Vagina (tissue), 2 donors: ENCODE data around the gene DDA1. TPM values are rescaled to one million over a fixed set of nuclear protein-coding genes. Genes with fewer than 3 reads are reported as not detected.

Source experiments
- DNase-seq, 2 donors: peaks; one replicate each; pipeline ENCODE4 v3.0.0-alpha.2; 2017; ENCODE audit errors: extremely low spot score in 2 of 2
- H3K27ac ChIP-seq: fragments of 200-600 bp; sonication (generic); one replicate; pipeline ENCODE4 v1.5.1; 2019
- H3K27me3 ChIP-seq: fragments of 200-600 bp; sonication (generic); one replicate; pipeline ENCODE4 v1.5.1; 2019
- H3K36me3 ChIP-seq, 2 donors: fragments of 200-600 bp; sonication (generic); one replicate each; pipeline ENCODE4 v1.5.1; 2017 to 2019
- H3K4me1 ChIP-seq: fragments of 200-600 bp; sonication (generic); one replicate; pipeline ENCODE4 v1.5.1; 2019
- H3K4me3 ChIP-seq, 2 donors: fragments of 200-600 bp; sonication (generic); 1 replicate in 1 of 2; 2 replicates in 1 of 2; pipeline ENCODE4 v1.5.1; 2016 to 2019
- H3K9me3 ChIP-seq: fragments of 200-600 bp; sonication (generic); one replicate; pipeline ENCODE4 v1.5.1; 2019
- POLR2A ChIP-seq, 2 donors: fragments of 450-650 bp; IDR thresholded peaks; one replicate each; pipeline ENCODE4 v1.6.1; 2017; ENCODE audit warnings: antibody characterized with exemption in 2 of 2, mild to moderate bottlenecking in 2 of 2, moderate library complexity in 2 of 2
- POLR2AphosphoS5 ChIP-seq, 2 donors: sonication (generic); formaldehyde crosslinking; IDR thresholded peaks; one replicate each; pipeline ENCODE4 v1.9.0; 2017; ENCODE audit warnings: antibody characterized with exemption in 2 of 2, mild to moderate bottlenecking in 2 of 2, low read depth in 1 of 2; ENCODE audit not compliant: insufficient read depth in 1 of 2
- intact Hi-C: fragments of 100-400 bp; cut with DNase I; formaldehyde crosslinking; loops from one replicate; pipeline ENCODE4 v1.15.1; 2023
- total RNA-seq: library from RNA; depleted of rRNA; stranded (reverse); fragments of >200 nt; gene quantifications from one replicate; pipeline ENCODE4 v1.2.3, GENCODE V29; 2016
- TF ChIP-seq, protein P1 (sequence below), 3 experiments: fragments of 450-650 bp in 2 of 3; fragments of 200-600 bp in 1 of 3; sonication (generic) in 1 of 3; IDR thresholded peaks; one replicate each; pipeline ENCODE4 v1.5.1; 2017 to 2019; ENCODE audit warnings: antibody characterized with exemption in 3 of 3, mild to moderate bottlenecking in 2 of 3, moderate library complexity in 2 of 3

DDA1 gene
- total RNA-seq, 1 donor from 2014 or later: 12.0 TPM

DNA sequence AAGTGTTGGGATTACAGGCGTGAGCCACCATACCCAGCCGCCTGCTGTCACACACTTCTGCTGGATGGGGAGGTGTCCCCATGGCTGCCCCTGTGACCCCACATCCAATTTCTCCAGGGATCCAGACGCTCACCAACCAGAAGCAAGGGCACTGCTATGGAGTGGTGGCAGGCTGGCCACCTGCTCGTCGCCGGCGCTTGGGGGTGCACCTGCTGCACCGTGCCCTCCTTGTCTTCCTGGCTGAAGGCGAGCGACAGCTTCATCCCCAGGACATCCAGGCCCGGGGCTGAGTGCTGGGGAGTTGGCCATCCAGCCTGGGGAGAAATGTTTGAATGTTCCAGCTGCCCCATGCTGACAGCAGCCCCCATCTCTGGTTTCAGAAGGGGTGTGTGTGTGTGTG is 23.1 kb upstream of the DDA1 start:
- H3K27ac ChIP-seq: no peak overlapping the region
- no peak for DNase-seq

DNA sequence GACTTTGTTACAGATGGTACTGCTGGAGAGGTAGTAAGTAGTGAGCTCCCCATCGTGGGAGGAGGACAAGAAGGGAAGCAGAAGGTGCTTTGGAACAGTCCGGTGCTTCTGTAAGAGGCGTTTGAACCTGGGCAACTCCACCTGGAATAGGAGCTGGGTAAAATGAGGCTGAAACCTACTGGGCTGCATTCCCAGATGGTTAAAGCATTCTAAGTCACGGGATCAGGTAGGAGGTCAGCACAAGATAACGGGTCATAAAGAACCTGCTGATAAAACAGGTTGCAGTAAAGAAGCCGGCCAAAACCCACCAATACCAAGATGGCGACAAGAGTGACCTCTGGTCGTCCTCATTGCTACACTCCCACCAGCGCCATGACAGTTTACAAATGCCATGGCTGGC is 22.6 kb upstream of the DDA1 start:
- Histone ChIP-seq H3K4me3 (no peak overlapping the region), H3K36me3 (no peaks in the 10 kb centered on the region), H3K9me3 (no peaks in the 10 kb centered on the region), H3K27me3 (no peaks in the 10 kb centered on the region), H3K27ac (no peak overlapping the region), H3K4me1 (peaks cover 10% of the 10 kb centered on the region)
- intact Hi-C loops: no loop called here
- TF ChIP-seq POLR2A (IDR thresholded peaks at IDR 0.05) (no peak), POLR2AphosphoS5 (IDR thresholded peaks at IDR 0.05; ENCODE audit: insufficient read depth in 1 of 2, low read depth in 1 of 2) (no peak)
- TF ChIP-seq, protein P1, sequence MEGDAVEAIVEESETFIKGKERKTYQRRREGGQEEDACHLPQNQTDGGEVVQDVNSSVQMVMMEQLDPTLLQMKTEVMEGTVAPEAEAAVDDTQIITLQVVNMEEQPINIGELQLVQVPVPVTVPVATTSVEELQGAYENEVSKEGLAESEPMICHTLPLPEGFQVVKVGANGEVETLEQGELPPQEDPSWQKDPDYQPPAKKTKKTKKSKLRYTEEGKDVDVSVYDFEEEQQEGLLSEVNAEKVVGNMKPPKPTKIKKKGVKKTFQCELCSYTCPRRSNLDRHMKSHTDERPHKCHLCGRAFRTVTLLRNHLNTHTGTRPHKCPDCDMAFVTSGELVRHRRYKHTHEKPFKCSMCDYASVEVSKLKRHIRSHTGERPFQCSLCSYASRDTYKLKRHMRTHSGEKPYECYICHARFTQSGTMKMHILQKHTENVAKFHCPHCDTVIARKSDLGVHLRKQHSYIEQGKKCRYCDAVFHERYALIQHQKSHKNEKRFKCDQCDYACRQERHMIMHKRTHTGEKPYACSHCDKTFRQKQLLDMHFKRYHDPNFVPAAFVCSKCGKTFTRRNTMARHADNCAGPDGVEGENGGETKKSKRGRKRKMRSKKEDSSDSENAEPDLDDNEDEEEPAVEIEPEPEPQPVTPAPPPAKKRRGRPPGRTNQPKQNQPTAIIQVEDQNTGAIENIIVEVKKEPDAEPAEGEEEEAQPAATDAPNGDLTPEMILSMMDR (IDR thresholded peaks at IDR 0.05): no peak
- no peak for DNase-seq

More for the DNA sequence above, 23.1 kb upstream of the DDA1 start:
- TF ChIP-seq, protein P1 (IDR thresholded peaks at IDR 0.05): no peak
- TF ChIP-seq POLR2A (IDR thresholded peaks at IDR 0.05) (no peak), POLR2AphosphoS5 (IDR thresholded peaks at IDR 0.05; ENCODE audit: insufficient read depth in 1 of 2, low read depth in 1 of 2) (no peak)
- H3K4me3 ChIP-seq: no peak overlapping the region
- H3K4me1 ChIP-seq: peaks cover 14% of the 10 kb centered on the region
- no peaks in the 10 kb centered on the region for H3K9me3 ChIP-seq
- H3K27me3 ChIP-seq: no peaks in the 10 kb centered on the region
- intact Hi-C loops: no loop called here
- no peaks in the 10 kb centered on the region for H3K36me3 ChIP-seq

DNA sequence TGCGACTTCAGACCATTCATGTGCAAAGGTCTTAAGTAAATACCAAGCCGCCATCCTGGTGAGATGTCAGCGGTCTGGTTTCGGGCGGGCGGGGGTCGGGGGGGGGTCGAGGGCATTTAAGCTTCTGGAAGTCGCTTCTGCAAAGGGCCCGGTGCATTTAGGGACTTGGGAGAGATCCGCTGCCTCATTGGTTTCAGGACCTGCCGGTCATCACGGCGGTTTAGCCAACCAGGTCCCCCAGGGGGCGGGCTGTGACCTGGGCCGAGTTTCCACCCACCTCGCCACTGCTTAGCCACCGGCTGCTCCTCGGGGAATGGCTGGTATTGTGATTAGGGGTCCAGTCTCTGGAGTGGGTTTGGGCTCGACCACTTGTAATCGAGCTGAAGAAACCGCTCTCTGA is 19.9 kb upstream of the DDA1 start:
- intact Hi-C loops: no loop called here

DNA sequence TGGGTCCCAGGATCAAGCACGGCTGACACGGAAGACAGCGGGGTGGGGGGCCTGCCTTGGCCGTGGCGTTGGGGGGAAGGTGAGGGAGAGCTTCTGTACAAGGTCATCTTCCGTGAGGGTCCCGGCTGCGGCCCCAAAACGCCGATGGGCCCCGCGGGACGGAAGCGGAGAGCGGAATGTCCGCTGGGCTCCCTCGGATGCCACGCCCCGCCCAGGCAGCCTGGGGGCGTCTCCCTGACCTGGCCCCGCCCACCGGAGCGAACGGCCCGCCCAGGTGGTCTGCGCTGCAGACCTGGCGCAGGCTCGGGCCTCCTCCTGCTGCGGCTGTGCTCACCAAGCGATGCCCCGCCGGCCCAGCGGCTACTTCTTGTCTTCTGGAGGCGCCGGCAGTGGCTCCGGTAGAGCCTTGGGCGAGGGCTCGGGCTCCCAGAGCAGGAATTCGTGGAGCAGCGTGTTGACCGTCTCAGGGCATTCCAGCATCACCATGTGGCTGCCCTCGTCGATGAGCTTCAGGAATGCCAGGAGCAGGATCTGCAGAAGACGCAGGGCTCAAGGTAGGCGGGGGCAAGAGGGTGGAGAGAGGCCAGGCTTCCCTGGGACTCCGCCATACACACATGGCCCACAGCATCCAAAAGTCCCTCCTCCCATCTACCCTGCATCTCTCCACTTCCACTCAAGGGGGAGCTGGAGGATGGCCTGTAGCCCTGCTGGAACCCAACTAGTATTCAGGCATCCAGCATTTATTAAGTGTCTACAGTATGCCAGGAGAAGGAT is 16.9 kb upstream of the DDA1 start:
- H3K27me3 ChIP-seq: no peaks in the 10 kb centered on the region
- peaks cover 9% of the 10 kb centered on the region for H3K4me1 ChIP-seq
- H3K36me3 ChIP-seq: no peaks in the 10 kb centered on the region
- peak overlapping the region; percentile 63 for H3K27ac ChIP-seq
- no peaks in the 10 kb centered on the region for H3K9me3 ChIP-seq
- H3K4me3 ChIP-seq: peak overlapping the region; percentile 50 to 59
- TF ChIP-seq, protein P1 (IDR thresholded peaks at IDR 0.05): peak in 2 of 3 experiments; percentile 40 to 52
- TF ChIP-seq POLR2AphosphoS5 (IDR thresholded peaks at IDR 0.05; ENCODE audit: insufficient read depth in 1 of 2, low read depth in 1 of 2) (peak; percentile 40 to 73), POLR2A (IDR thresholded peaks at IDR 0.05) (no peak)
- intact Hi-C loops: loop anchor here (2.0 kb wide), 1 partner anchor 98 kb away; no protein-coding TSS in a partner anchor
- no peak for DNase-seq

More for the DNA sequence above, 19.9 kb upstream of the DDA1 start:
- TF ChIP-seq POLR2AphosphoS5 (IDR thresholded peaks at IDR 0.05; ENCODE audit: insufficient read depth in 1 of 2, low read depth in 1 of 2): no peak
- TF ChIP-seq, protein P1 (IDR thresholded peaks at IDR 0.05): no peak
- no peak for TF ChIP-seq POLR2A (IDR thresholded peaks at IDR 0.05)
- Histone ChIP-seq H3K36me3 (no peaks in the 10 kb centered on the region), H3K4me3 (no peak overlapping the region), H3K4me1 (peaks cover 9% of the 10 kb centered on the region), H3K9me3 (no peaks in the 10 kb centered on the region), H3K27me3 (no peaks in the 10 kb centered on the region), H3K27ac (no peak overlapping the region)
- DNase-seq: no peak

DNA sequence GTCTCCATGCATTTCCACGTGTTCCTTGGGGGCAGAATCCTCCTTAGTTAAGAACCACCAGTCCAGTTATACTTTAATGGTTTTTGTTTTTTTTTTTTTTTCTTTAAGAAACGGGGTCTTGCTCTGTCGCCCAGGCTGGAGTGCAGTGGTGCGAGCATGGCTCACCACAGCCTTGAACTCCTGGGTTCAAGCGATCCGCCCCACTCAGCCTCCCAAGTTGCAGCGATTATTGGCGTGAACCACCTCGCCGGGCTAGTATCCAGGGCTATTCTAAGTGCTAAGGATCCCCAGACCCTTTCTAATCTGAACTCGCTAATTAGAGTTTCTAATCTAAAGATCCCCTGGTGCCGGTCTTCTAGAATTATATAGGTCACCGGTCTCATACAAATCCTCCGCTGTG is 15.8 kb upstream of the DDA1 start:
- peaks cover 9% of the 10 kb centered on the region for H3K4me1 ChIP-seq
- no peak overlapping the region for H3K27ac ChIP-seq
- H3K27me3 ChIP-seq: no peaks in the 10 kb centered on the region
- intact Hi-C loops: loop anchor here (2.0 kb wide), 1 partner anchor 97 kb away; no protein-coding TSS in a partner anchor
- TF ChIP-seq POLR2A (IDR thresholded peaks at IDR 0.05): no peak
- TF ChIP-seq, protein P1 (IDR thresholded peaks at IDR 0.05): no peak
- no peak for TF ChIP-seq POLR2AphosphoS5 (IDR thresholded peaks at IDR 0.05; ENCODE audit: insufficient read depth in 1 of 2, low read depth in 1 of 2)
- H3K4me3 ChIP-seq: no peak overlapping the region
- H3K9me3 ChIP-seq: no peaks in the 10 kb centered on the region
- no peak for DNase-seq
- peaks cover 0 to 7% of the 10 kb centered on the region in 2 donors for H3K36me3 ChIP-seq
